BE2C (cell line): Measurements from ENCODE around the gene SLC51B.

ENCODE experiments used
- DNase-seq: peaks from one replicate; pipeline ENCODE4 v3.0.0-alpha.2; 2020
- H3K27me3 ChIP-seq: fragments of 250-450 bp; sonication (Bioruptor Pico); 2 replicates; pipeline ENCODE4 v1.5.1; 2020; ENCODE audit warnings: mild to moderate bottlenecking
- H3K36me3 ChIP-seq: fragments of 250-450 bp; sonication (Bioruptor Pico); 2 replicates; pipeline ENCODE4 v1.5.1; 2020; ENCODE audit warnings: mild to moderate bottlenecking
- H3K4me1 ChIP-seq: fragments of 250-450 bp; sonication (Bioruptor Pico); 2 replicates; pipeline ENCODE4 v1.5.1; 2020
- H3K4me3 ChIP-seq: 2 replicates; pipeline ENCODE4 v1.5.1; 2011; ENCODE audit warnings: low read depth, low read length
- H3K9me3 ChIP-seq: fragments of 250-450 bp; sonication (Bioruptor Pico); 2 replicates; pipeline ENCODE4 v1.5.1; 2020
- CTCF ChIP-seq: IDR thresholded peaks from 2 replicates; pipeline ENCODE4 v1.5.1; 2012; ENCODE audit warnings: mild to moderate bottlenecking, low read depth, low read length

The SLC51B gene

GRCh38 chr15:65101891-65102708 lies 56.9 kb downstream of the SLC51B start:
- Histone ChIP-seq H3K27me3 (no peaks in the 10 kb centered on the region), H3K4me1 (no peaks in the 10 kb centered on the region), H3K36me3 (peaks cover 23% of the 10 kb centered on the region), H3K4me3 (no peak overlapping the region), H3K9me3 (no peaks in the 10 kb centered on the region)
- DNase-seq: no peak
- TF ChIP-seq CTCF: no peak

- no peaks in the 10 kb centered on the region for H3K27me3 ChIP-seq
- H3K9me3 ChIP-seq: no peaks in the 10 kb centered on the region
- no peak for TF ChIP-seq CTCF
- no peak overlapping the region for H3K4me3 ChIP-seq
- DNase-seq: no peak
- peaks cover 23% of the 10 kb centered on the region for H3K36me3 ChIP-seq
- no peaks in the 10 kb centered on the region for H3K4me1 ChIP-seq
These were observed 57.7 kb downstream of the SLC51B start for GRCh38 chr15:65102912-65103311.
